ENCODE measurements around the gene CBLB.

The CBLB gene

GRCh38 chr3:105704726-105705410 lies 163.9 kb downstream of the CBLB start:
- no peak for DNase-seq (ENCODE audit: extremely low read depth, low read depth)
- H3K4me3 ChIP-seq (replicated peaks; ENCODE audit: low read depth, low read length) = no peak overlapping the region
- TF ChIP-seq CTCF (IDR thresholded peaks at IDR 0.05; ENCODE audit: low read depth, low read length, missing control alignments) = no peak

GRCh38 chr3:105700575-105700974 lies 168.2 kb downstream of the CBLB start:
- H3K4me3 ChIP-seq (replicated peaks; ENCODE audit: low read depth, low read length) = no peak overlapping the region
- no peak for TF ChIP-seq CTCF (IDR thresholded peaks at IDR 0.05; ENCODE audit: low read depth, low read length, missing control alignments)
- no peak for DNase-seq (ENCODE audit: extremely low read depth, low read depth)

- no peak for DNase-seq (ENCODE audit: extremely low read depth, low read depth)
- H3K4me3 ChIP-seq (replicated peaks; ENCODE audit: low read depth, low read length) = no peak overlapping the region
- no peak for TF ChIP-seq CTCF (IDR thresholded peaks at IDR 0.05; ENCODE audit: low read depth, low read length, missing control alignments)
Observed at GRCh38 chr3:105691633-105692032, 177.2 kb downstream of the CBLB start.

GRCh38 chr3:105691053-105691452 lies 177.8 kb downstream of the CBLB start:
- no peak overlapping the region for H3K4me3 ChIP-seq (replicated peaks; ENCODE audit: low read depth, low read length)
- no peak for DNase-seq (ENCODE audit: extremely low read depth, low read depth)
- no peak for TF ChIP-seq CTCF (IDR thresholded peaks at IDR 0.05; ENCODE audit: low read depth, low read length, missing control alignments)

GRCh38 chr3:105688821-105689220 lies 180.0 kb downstream of the CBLB start:
- no peak for DNase-seq (ENCODE audit: extremely low read depth, low read depth)
- no peak overlapping the region for H3K4me3 ChIP-seq (replicated peaks; ENCODE audit: low read depth, low read length)
- no peak for TF ChIP-seq CTCF (IDR thresholded peaks at IDR 0.05; ENCODE audit: low read depth, low read length, missing control alignments)

GRCh38 chr3:105686278-105686897 lies 182.4 kb downstream of the CBLB start:
- DNase-seq (ENCODE audit: extremely low read depth, low read depth) = no peak
- H3K4me3 ChIP-seq (replicated peaks; ENCODE audit: low read depth, low read length) = no peak overlapping the region
- TF ChIP-seq CTCF (IDR thresholded peaks at IDR 0.05; ENCODE audit: low read depth, low read length, missing control alignments) = peak; percentile 60
